HG03280 (cell line): ENCODE measurements around the gene MSANTD2.

ENCODE experiments used
- ATAC-seq: cut with Tn5 transposase; IDR thresholded peaks from one replicate; pipeline ENCODE4 v1.9.1; 2021; ENCODE audit warnings: mild to moderate bottlenecking, moderate library complexity; ENCODE audit not compliant: unreplicated experiment

MSANTD2 gene

GRCh38 chr11:124756033-124756752, 44.0 kb downstream of the MSANTD2 start:
- ATAC-seq = no peak

- no peak for ATAC-seq
Measured at GRCh38 chr11:124754710-124755109, 45.5 kb downstream of the MSANTD2 start.

- no peak for ATAC-seq
Measured at GRCh38 chr11:124754309-124754708, 45.9 kb downstream of the MSANTD2 start.

- ATAC-seq = no peak
Measured at GRCh38 chr11:124753624-124754023, 46.6 kb downstream of the MSANTD2 start.

GRCh38 chr11:124753205-124753604, 47.0 kb downstream of the MSANTD2 start:
- no peak for ATAC-seq

GRCh38 chr11:124752471-124753102, 47.6 kb downstream of the MSANTD2 start:
- no peak for ATAC-seq

GRCh38 chr11:124751741-124752470, 48.3 kb downstream of the MSANTD2 start, which contains the start of gene VSIG2:
Gene VSIG2, minus strand, starts transcription at chr11:124752255. Its CDS starts 118 bp downstream, at chr11:124752137.
- ATAC-seq = no peak

- no peak for ATAC-seq
Measured at GRCh38 chr11:124751391-124751740, 48.8 kb downstream of the MSANTD2 start.

GRCh38 chr11:124749912-124750311, 50.3 kb downstream of the MSANTD2 start:
- no peak for ATAC-seq

GRCh38 chr11:124748481-124749343, 51.5 kb downstream of the MSANTD2 start:
- ATAC-seq = no peak

- no peak for ATAC-seq
Measured at GRCh38 chr11:124748100-124748418, 52.1 kb downstream of the MSANTD2 start.

GRCh38 chr11:124747406-124748099, 52.7 kb downstream of the MSANTD2 start:
- ATAC-seq = no peak

GRCh38 chr11:124746621-124747243, 53.5 kb downstream of the MSANTD2 start:
- peak; percentile 97 for ATAC-seq

- ATAC-seq = no peak
Measured at GRCh38 chr11:124745835-124746620, 54.2 kb downstream of the MSANTD2 start.

- ATAC-seq = no peak
Measured at GRCh38 chr11:124745270-124745834, 54.9 kb downstream of the MSANTD2 start.

- ATAC-seq = no peak
Measured at GRCh38 chr11:124743050-124743449, 57.2 kb downstream of the MSANTD2 start.

- no peak for ATAC-seq
Measured at GRCh38 chr11:124742555-124742954, 57.7 kb downstream of the MSANTD2 start.

GRCh38 chr11:124740277-124740882, 59.8 kb downstream of the MSANTD2 start:
- peak; percentile 28 for ATAC-seq
